Esophagus muscularis mucosa (tissue), 4 donors: Measurements from ENCODE around the gene MARK3. TPM values are rescaled to one million over a fixed set of nuclear protein-coding genes. Genes with fewer than 3 reads are reported as not detected.

Source experiments
- DNase-seq: peaks from one replicate; pipeline ENCODE4 v3.0.0-alpha.2; 2017; ENCODE audit errors: extremely low spot score
- H3K27ac ChIP-seq, 4 donors: fragments of 200-600 bp; sonication (generic); replicated peaks in 1 of 4; 1 replicate in 3 of 4; 2 replicates in 1 of 4; pipeline ENCODE4 v1.5.1; 2016 to 2019; ENCODE audit warnings: mild to moderate bottlenecking in 1 of 4
- H3K27me3 ChIP-seq, 4 donors: fragments of 200-600 bp; sonication (generic); one replicate each; pipeline versions ENCODE4 v1.5.1 to v1.6.0; 2016 to 2019
- H3K36me3 ChIP-seq, 4 donors: fragments of 200-600 bp; sonication (generic); one replicate each; pipeline ENCODE4 v1.5.1; 2016 to 2019
- H3K4me1 ChIP-seq, 4 donors: fragments of 200-600 bp; sonication (generic); one replicate each; pipeline ENCODE4 v1.5.1; 2016 to 2019
- H3K4me3 ChIP-seq, 4 donors: fragments of 200-600 bp; sonication (generic); 1 replicate in 2 of 4; 2 replicates in 2 of 4; pipeline ENCODE4 v1.5.1; 2016 to 2019; ENCODE audit warnings: mild to moderate bottlenecking in 4 of 4, moderate library complexity in 1 of 4
- H3K9me3 ChIP-seq, 4 donors: fragments of 200-600 bp; sonication (generic); 1 replicate in 3 of 4; 2 replicates in 1 of 4; pipeline ENCODE4 v1.5.1; 2016 to 2019
- CTCF ChIP-seq, 3 experiments: fragments of 200-600 bp in 2 of 3; fragments of 450-650 bp in 1 of 3; sonication (generic) in 2 of 3; IDR thresholded peaks; one replicate each; pipeline ENCODE4 v1.5.1; 2017 to 2019; ENCODE audit warnings: antibody characterized with exemption in 3 of 3, mild to moderate bottlenecking in 2 of 3, moderate library complexity in 1 of 3
- EP300 ChIP-seq: sonication (generic); formaldehyde crosslinking; IDR thresholded peaks from one replicate; pipeline ENCODE4 v1.6.1; 2017; ENCODE audit warnings: antibody characterized with exemption
- POLR2A ChIP-seq: fragments of 450-650 bp; IDR thresholded peaks from one replicate; pipeline ENCODE4 v1.6.1; 2017; ENCODE audit warnings: antibody characterized with exemption, moderate library complexity, mild to moderate bottlenecking, low read depth
- POLR2AphosphoS5 ChIP-seq, 2 donors: sonication (generic); formaldehyde crosslinking; IDR thresholded peaks; one replicate each; pipeline ENCODE4 v1.6.1; 2017; ENCODE audit warnings: antibody characterized with exemption in 2 of 2
- WGBS: methylation state at CpG from one replicate; pipeline ENCODE4 v1.1.5; 2018; 5-methylcytosine and 5-hydroxymethylcytosine counted together
- intact Hi-C: fragments of 100-400 bp; cut with DNase I; formaldehyde crosslinking; loops from one replicate; pipeline ENCODE4 v1.15.1; 2023
- total RNA-seq, 4 donors: library from RNA; depleted of rRNA; stranded (reverse); fragments of >200 nt; gene quantifications; one replicate each; pipeline versions ENCODE4 v1.1.0 to v1.2.1, GENCODE V29; 2016

Gene MARK3
- total RNA-seq, 4 donors from 2014 or later = 57.4 to 78.1 (median 68.1) TPM

GRCh38 chr14:103535081-103535890, 150.1 kb downstream of the MARK3 start:
- peaks cover 37 to 100% (median 99%) of the 10 kb centered on the region in 4 donors for H3K4me1 ChIP-seq
- H3K9me3 ChIP-seq = no peaks in the 10 kb centered on the region
- WGBS = 53% methylated on average over 3 of the region's 21 CpGs
- intact Hi-C loops = no loop called here
- no peak for DNase-seq
- no peaks in the 10 kb centered on the region for H3K27me3 ChIP-seq
- H3K4me3 ChIP-seq = peak overlapping the region in 3 of 4 donors; percentile 9 to 46 (median 19)
- peak overlapping the region; percentile 93 to 97 (median 94) for H3K27ac ChIP-seq
- H3K36me3 ChIP-seq = peaks cover 0 to 57% (median 27%) of the 10 kb centered on the region in 4 donors
- TF ChIP-seq POLR2AphosphoS5 (IDR thresholded peaks at IDR 0.05) = peak; percentile 52 to 67
- no peak for TF ChIP-seq EP300
- TF ChIP-seq CTCF (IDR thresholded peaks at IDR 0.05) = no peak

DNA sequence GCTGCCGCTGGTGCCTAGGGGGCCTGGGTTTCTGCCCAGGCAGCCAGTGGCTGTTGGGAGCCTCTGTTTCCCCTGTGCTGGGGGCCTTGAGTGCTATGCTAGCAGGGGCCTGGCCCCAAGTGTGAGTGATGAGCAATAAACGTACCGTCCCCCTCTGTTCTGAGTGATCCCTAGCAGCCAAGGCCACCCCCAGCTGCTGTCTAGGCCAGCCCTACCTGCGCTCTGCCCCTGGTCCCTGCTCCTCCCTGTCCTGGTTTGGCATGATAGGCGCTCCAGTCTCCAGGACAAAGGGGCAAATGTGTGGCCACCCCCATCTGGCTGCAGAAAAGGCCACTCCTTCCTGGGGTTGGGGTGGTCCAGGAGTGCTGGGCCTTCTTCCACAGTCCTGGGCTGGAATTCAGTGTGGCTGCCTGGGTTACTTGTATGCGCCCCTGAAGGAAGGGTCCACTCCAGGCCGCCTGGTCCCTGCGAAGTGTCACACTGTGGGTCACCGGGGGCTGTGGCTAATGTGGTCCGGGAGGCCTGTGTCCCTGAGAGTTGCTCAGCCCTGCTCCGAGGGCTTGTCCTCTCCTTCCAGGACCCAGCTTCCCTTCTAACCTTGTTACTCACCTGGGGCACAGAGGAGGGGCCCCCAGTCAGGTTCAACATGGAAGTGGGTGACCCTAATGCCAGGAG, 150.8 kb downstream of the MARK3 start:
- TF ChIP-seq POLR2A = no peak
- TF ChIP-seq EP300 = no peak
- TF ChIP-seq CTCF (IDR thresholded peaks at IDR 0.05) = no peak
- TF ChIP-seq POLR2AphosphoS5 (IDR thresholded peaks at IDR 0.05) = no peak
- Histone ChIP-seq H3K27me3 (no peaks in the 10 kb centered on the region), H3K36me3 (peaks cover 0 to 49% (median 23%) of the 10 kb centered on the region in 4 donors), H3K4me1 (peaks cover 37 to 100% (median 99%) of the 10 kb centered on the region in 4 donors), H3K4me3 (peak overlapping the region in 2 of 4 donors; percentile 7 to 19), H3K9me3 (no peaks in the 10 kb centered on the region), H3K27ac (peak overlapping the region; percentile 93 to 97 (median 94))
- no peak for DNase-seq
- WGBS = no CpG with 5 or more reads among the region's 11 CpGs
- intact Hi-C loops = no loop called here

DNA sequence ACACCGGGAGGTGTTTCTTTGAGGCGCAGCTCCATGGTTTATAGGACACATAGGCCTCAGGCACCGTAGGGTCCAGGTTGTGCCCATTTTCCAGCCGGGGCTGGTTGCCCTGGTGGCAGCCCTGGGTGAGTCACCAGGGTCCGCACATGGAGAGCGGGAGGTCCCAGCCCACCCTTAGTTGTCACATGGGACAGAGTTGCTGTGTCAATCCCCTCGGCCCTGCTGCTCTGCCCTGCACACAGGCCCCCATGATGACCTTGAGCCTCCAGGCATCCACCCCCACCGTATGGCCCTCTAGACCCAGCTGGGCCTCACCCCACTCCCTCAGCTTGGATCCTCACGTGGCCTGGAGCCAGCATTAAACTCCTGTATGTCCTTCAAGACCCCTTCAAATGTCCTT, 151.5 kb downstream of the MARK3 start:
- no peak for DNase-seq
- WGBS = 52% methylated on average over 3 of the region's 9 CpGs
- Histone ChIP-seq H3K4me1 (peaks cover 44 to 100% (median 99%) of the 10 kb centered on the region in 4 donors), H3K36me3 (peaks cover 0 to 43% (median 23%) of the 10 kb centered on the region in 4 donors), H3K27me3 (no peaks in the 10 kb centered on the region), H3K27ac (peak overlapping the region; percentile 93 to 97 (median 94)), H3K4me3 (no peak overlapping the region), H3K9me3 (no peaks in the 10 kb centered on the region)
- intact Hi-C loops = no loop called here
- TF ChIP-seq EP300 (no peak), CTCF (IDR thresholded peaks at IDR 0.05) (no peak), POLR2A (no peak), POLR2AphosphoS5 (IDR thresholded peaks at IDR 0.05) (no peak)

DNA sequence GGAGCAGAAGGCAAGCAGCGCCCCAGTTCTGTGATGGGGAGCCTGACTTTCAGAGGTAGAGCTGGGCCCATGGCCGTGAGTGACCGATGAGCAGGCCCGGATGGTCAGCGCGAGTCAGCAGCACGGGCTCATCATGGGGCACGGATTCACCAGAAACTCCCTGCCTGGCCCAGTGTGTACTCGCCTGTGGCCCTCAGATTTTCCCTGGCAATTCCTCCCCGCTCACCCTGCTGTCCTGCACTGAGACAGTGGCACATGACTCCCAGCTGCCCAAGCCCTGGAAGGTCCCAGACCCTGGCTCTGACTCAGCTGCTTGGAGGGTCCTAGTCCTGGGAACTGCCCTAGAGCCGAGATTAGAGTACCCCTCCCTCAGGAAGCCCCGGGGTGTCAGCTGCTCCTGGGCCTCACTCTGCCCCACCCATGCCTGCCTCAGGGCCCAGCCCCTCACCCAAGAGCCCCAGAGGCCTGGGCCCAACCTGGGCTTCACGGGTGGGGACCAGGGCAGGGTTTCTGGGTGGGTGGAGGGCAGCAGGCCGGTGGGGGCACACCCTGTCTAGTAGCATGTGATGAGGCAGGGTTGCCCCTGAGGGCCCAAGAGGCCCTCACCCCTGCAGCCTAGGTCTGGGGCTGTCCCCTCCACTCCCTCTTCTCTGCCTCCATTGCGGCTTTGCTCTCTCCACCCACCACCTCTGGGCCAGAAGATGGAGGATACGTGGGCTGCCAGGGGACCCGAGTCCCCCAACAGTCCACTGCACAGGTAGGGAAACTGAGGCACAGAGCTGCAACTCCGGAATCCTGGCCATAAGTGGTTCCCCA, 152.2 kb downstream of the MARK3 start:
- peaks cover 0 to 36% (median 20%) of the 10 kb centered on the region in 4 donors for H3K36me3 ChIP-seq
- no peak overlapping the region for H3K4me3 ChIP-seq
- H3K27ac ChIP-seq = peak overlapping the region; percentile 93 to 97 (median 94)
- peaks cover 51 to 100% (median 99%) of the 10 kb centered on the region in 4 donors for H3K4me1 ChIP-seq
- intact Hi-C loops = no loop called here
- TF ChIP-seq POLR2A = no peak
- no peak for TF ChIP-seq CTCF (IDR thresholded peaks at IDR 0.05)
- TF ChIP-seq EP300 = no peak
- TF ChIP-seq POLR2AphosphoS5 (IDR thresholded peaks at IDR 0.05) = peak in 1 of 2 donors; percentile 13
- no peak for DNase-seq
- H3K27me3 ChIP-seq = no peaks in the 10 kb centered on the region
- no peaks in the 10 kb centered on the region for H3K9me3 ChIP-seq
- WGBS = 77% methylated on average over 11 of the region's 18 CpGs
